Mesothelial cell of epicardium (in vitro differentiated cells): ENCODE data around the gene WDR49. TPM values are rescaled to one million over a fixed set of nuclear protein-coding genes. Genes with fewer than 3 reads are reported as not detected.

ENCODE experiments used
- DNase-seq, 2 experiments: peaks; one replicate each; pipeline ENCODE4 v3.0.0; 2021; ENCODE audit warnings: low spot score in 2 of 2; ENCODE audit not compliant: unreplicated experiment in 2 of 2
- H3K27ac Mint-ChIP-seq: 2 replicates; pipeline ENCODE4 v1.8.0; 2021; ENCODE audit warnings: mixed read lengths
- H3K27me3 Mint-ChIP-seq: 2 replicates; pipeline ENCODE4 v1.8.0; 2021; ENCODE audit warnings: low read depth, mixed read lengths
- H3K36me3 Mint-ChIP-seq: 2 replicates; pipeline ENCODE4 v1.8.0; 2021; ENCODE audit warnings: mixed read lengths
- H3K4me1 Mint-ChIP-seq: 2 replicates; pipeline ENCODE4 v1.8.0; 2021; ENCODE audit warnings: mixed read lengths
- H3K4me3 Mint-ChIP-seq: 2 replicates; pipeline ENCODE4 v1.8.0; 2021; ENCODE audit warnings: mild to moderate bottlenecking, moderate library complexity, mixed read lengths
- H3K9me3 Mint-ChIP-seq: 2 replicates; pipeline ENCODE4 v1.8.0; 2021; ENCODE audit warnings: mixed read lengths
- CTCF ChIP-seq: fragments of 200-600 bp; sonication (generic); IDR thresholded peaks from one replicate; pipeline ENCODE4 v1.5.0; 2021; ENCODE audit warnings: antibody characterized with exemption; ENCODE audit not compliant: unreplicated experiment
- total RNA-seq: library from RNA; stranded (reverse); gene quantifications from 3 replicates; pipeline ENCODE4 v1.2.1, GENCODE V29; 2021

Gene WDR49
- total RNA-seq, 1 donor from 2014 or later, result 0.40 TPM

DNA sequence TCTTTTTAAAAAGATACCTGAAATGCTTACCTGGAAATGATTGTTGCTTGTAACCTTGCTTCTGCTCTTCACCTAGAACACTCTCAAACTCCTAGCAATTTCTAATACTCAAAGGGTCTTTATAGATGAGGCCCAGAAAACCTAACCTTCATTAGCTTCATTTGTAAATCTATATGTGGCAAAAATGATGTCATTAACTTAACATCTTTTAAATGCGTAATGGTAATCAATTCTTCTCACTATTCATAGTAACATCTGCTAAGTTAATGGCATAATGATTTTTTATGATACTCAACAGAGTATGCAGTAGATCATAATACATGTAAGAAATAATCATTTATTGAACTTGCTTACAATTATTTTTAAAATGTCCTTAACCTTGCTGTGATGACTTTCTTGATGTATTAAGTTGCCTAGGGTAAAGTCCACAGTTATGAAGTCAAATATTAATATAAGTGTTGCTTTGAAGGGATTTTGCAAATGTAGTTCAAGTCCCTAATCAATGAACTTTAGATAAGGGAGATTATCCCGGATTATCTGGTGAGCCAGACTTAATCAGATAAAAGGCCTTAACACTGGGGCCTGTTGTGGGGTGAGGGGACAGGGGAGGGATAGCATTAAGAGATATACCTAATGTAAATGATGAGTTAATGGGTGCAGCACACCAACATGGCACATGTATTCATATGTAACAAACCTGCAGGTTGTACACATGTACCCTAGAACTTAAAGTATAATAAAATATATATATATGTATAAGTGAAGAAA is 169.8 kb downstream of the WDR49 start:
- Mint-ChIP-seq H3K4me1 (no peaks in the 10 kb centered on the region), H3K9me3 (peaks cover 20% of the 10 kb centered on the region), H3K36me3 (no peaks in the 10 kb centered on the region), H3K4me3 (no peak overlapping the region), H3K27me3 (no peaks in the 10 kb centered on the region), H3K27ac (no peak overlapping the region)
- no peak for DNase-seq
- TF ChIP-seq CTCF, result no peak

DNA sequence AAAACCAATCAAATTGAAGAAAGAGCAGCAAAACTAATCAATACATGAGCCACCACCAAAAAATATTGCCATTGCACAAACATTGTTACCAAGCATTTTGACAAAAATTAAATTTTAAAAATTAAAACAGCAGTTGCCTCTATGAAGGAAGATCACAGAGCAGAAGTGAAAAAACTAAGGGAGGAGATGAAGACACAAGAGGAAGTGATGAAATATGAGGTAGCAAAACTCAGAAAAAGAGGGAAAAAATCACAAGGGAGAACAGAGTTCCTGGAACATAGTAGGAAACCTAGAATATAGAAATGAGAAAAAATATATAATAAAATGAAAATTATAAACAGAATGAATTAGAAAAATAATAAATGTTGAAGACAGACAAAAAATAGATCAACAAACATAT is 172.6 kb downstream of the WDR49 start:
- DNase-seq, result no peak
- H3K36me3 Mint-ChIP-seq, result no peaks in the 10 kb centered on the region
- H3K4me3 Mint-ChIP-seq, result no peak overlapping the region
- H3K27me3 Mint-ChIP-seq, result no peaks in the 10 kb centered on the region
- no peak for TF ChIP-seq CTCF
- H3K9me3 Mint-ChIP-seq, result peaks cover 7% of the 10 kb centered on the region
- no peaks in the 10 kb centered on the region for H3K4me1 Mint-ChIP-seq
- no peak overlapping the region for H3K27ac Mint-ChIP-seq

- no peak for DNase-seq
- H3K36me3 Mint-ChIP-seq, result no peaks in the 10 kb centered on the region
- no peaks in the 10 kb centered on the region for H3K4me1 Mint-ChIP-seq
- TF ChIP-seq CTCF, result no peak
- peaks cover 3% of the 10 kb centered on the region for H3K9me3 Mint-ChIP-seq
- no peak overlapping the region for H3K4me3 Mint-ChIP-seq
- no peak overlapping the region for H3K27ac Mint-ChIP-seq
- H3K27me3 Mint-ChIP-seq, result no peaks in the 10 kb centered on the region
Measured at GRCh38 chr3:167480748-167481147, 173.0 kb downstream of the WDR49 start.

GRCh38 chr3:167473863-167474262 is 179.9 kb downstream of the WDR49 start, which contains the start of gene SERPINI2:
TSS of gene SERPINI2 (minus strand) at chr3:167474042. CDS start at chr3:167471834, 2,208 bp downstream.
- no peak for DNase-seq
- no peak within 1 kb of the TSS for H3K27ac Mint-ChIP-seq
- H3K27me3 Mint-ChIP-seq, result no peaks in the 10 kb centered on the region
- no peak within 1 kb of the TSS for H3K4me3 Mint-ChIP-seq
- H3K4me1 Mint-ChIP-seq, result peaks cover 2% of the 10 kb centered on the region
- TF ChIP-seq CTCF, result no peak
- H3K9me3 Mint-ChIP-seq, result no peaks in the 10 kb centered on the region
- no peaks in the 10 kb centered on the region for H3K36me3 Mint-ChIP-seq

DNA sequence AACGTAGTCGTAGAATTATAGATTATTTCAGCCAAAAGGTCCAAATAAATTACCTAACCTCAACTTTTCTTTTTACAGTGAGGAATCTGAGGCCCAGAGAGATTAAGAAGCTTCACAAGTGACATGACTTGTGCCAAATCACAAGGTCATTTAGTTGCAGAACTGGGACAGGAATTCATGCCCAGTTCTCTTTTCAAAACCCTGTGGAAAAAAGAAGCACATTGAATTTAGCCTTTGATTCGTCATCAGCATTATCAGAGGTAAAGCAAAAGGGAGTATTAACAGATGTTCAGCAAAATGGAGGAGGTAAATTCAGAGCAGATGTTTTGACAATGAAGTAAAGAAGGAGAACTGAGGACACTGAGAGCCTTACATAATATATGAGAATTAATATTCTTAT is 184.4 kb downstream of the WDR49 start:
- H3K4me3 Mint-ChIP-seq, result no peak overlapping the region
- no peak for DNase-seq
- H3K27ac Mint-ChIP-seq, result no peak overlapping the region
- no peaks in the 10 kb centered on the region for H3K27me3 Mint-ChIP-seq
- H3K9me3 Mint-ChIP-seq, result no peaks in the 10 kb centered on the region
- peaks cover 2% of the 10 kb centered on the region for H3K4me1 Mint-ChIP-seq
- no peaks in the 10 kb centered on the region for H3K36me3 Mint-ChIP-seq
- no peak for TF ChIP-seq CTCF
